WTC11 (cell line): Measurements from ENCODE around the gene RASGRF2. TPM values are rescaled to one million over a fixed set of nuclear protein-coding genes. Genes with fewer than 3 reads are reported as not detected.

ENCODE experiments used
- ATAC-seq: fragments of 200-7000 bp; cut with Tn5 transposase; 2 replicates; pipeline ENCODE4 v1.10.0; 2021; ENCODE audit warnings: mild to moderate bottlenecking, moderate library complexity
- CTCF ChIA-PET: fragments of 300-600 bp; sonication (Branson Sonifier 250); formaldehyde crosslinking; loops from one replicate; lab custom pipeline; 2021; ENCODE audit warnings: antibody characterized with exemption; lab: Charles Lee
- POLR2A ChIA-PET: fragments of 350-600 bp; sonication (Branson Sonifier 250); formaldehyde crosslinking; loops from one replicate; lab custom pipeline; 2021; ENCODE audit warnings: antibody characterized with exemption; lab: Charles Lee
- DNase-seq: peaks from one replicate; pipeline ENCODE4 v3.0.0; 2021; ENCODE audit warnings: low spot score
- H3K27ac Mint-ChIP-seq: 2 replicates; pipeline ENCODE4 v1.8.0; 2021; ENCODE audit warnings: mixed read lengths
- H3K27me3 Mint-ChIP-seq: 2 replicates; pipeline ENCODE4 v1.8.0; 2021; ENCODE audit warnings: low read depth, mild to moderate bottlenecking, moderate library complexity, mixed read lengths
- H3K36me3 Mint-ChIP-seq: 2 replicates; pipeline ENCODE4 v1.8.0; 2021; ENCODE audit warnings: mixed read lengths
- H3K4me1 Mint-ChIP-seq: 2 replicates; pipeline ENCODE4 v1.8.0; 2022; ENCODE audit warnings: mixed read lengths
- H3K4me3 Mint-ChIP-seq: 2 replicates; pipeline ENCODE4 v1.8.0; 2021; ENCODE audit warnings: mild to moderate bottlenecking, moderate library complexity, mixed read lengths
- H3K9me3 Mint-ChIP-seq: 2 replicates; pipeline ENCODE4 v1.8.0; 2021; ENCODE audit warnings: mixed read lengths
- AR ChIP-seq: fragments of 250-450 bp; sonication (Bioruptor Pico); IDR thresholded peaks from 2 replicates; pipeline ENCODE4 v1.9.0; 2021; ENCODE audit warnings: mild to moderate bottlenecking
- CBFB ChIP-seq: sonication (generic); formaldehyde crosslinking; IDR thresholded peaks from 2 replicates; pipeline ENCODE4 v1.8.1; 2022; ENCODE audit warnings: mild to moderate bottlenecking, low read depth, missing genetic modification reagents
- EMX1 ChIP-seq: fragments of 250-450 bp; sonication (Bioruptor Pico); IDR thresholded peaks from 2 replicates; pipeline ENCODE4 v1.8.0; 2021; ENCODE audit warnings: mild to moderate bottlenecking
- HMGXB4 ChIP-seq: sonication (generic); formaldehyde crosslinking; IDR thresholded peaks from 2 replicates; pipeline ENCODE4 v1.8.1; 2023; ENCODE audit warnings: mild to moderate bottlenecking, moderate library complexity, missing genetic modification reagents
- KAT7 ChIP-seq: sonication (generic); formaldehyde crosslinking; IDR thresholded peaks from 2 replicates; pipeline ENCODE4 v1.8.1; 2023; ENCODE audit warnings: missing genetic modification reagents, mild to moderate bottlenecking, borderline replicate concordance
- MAX ChIP-seq: sonication (generic); formaldehyde crosslinking; IDR thresholded peaks from 2 replicates; pipeline ENCODE4 v1.8.0; 2022; ENCODE audit warnings: mild to moderate bottlenecking, missing genetic modification reagents
- MXD4 ChIP-seq: fragments of 250-450 bp; sonication (Bioruptor Pico); IDR thresholded peaks from 2 replicates; pipeline ENCODE4 v1.8.0; 2021; ENCODE audit warnings: mild to moderate bottlenecking, moderate library complexity, borderline replicate concordance
- NFE2L1 ChIP-seq: sonication (generic); formaldehyde crosslinking; IDR thresholded peaks from 2 replicates; pipeline ENCODE4 v1.8.1; 2023; ENCODE audit warnings: missing genetic modification reagents
- NFYB ChIP-seq: sonication (generic); formaldehyde crosslinking; conservative IDR thresholded peaks from 2 replicates; pipeline ENCODE4 v1.8.0; 2022; ENCODE audit warnings: low read depth, missing genetic modification reagents
- PRDM15 ChIP-seq: sonication (generic); formaldehyde crosslinking; IDR thresholded peaks from 2 replicates; pipeline ENCODE4 v1.8.0; 2022; ENCODE audit warnings: missing genetic modification reagents
- RELA ChIP-seq: sonication (generic); formaldehyde crosslinking; IDR thresholded peaks from 2 replicates; pipeline ENCODE4 v1.8.1; 2022; ENCODE audit warnings: missing genetic modification reagents, mild to moderate bottlenecking, borderline replicate concordance
- SOX15 ChIP-seq: fragments of 250-450 bp; sonication (Bioruptor Pico); IDR thresholded peaks from 2 replicates; pipeline ENCODE4 v1.9.0; 2021; ENCODE audit warnings: mild to moderate bottlenecking
- ZNF121 ChIP-seq: sonication (generic); formaldehyde crosslinking; IDR thresholded peaks from 2 replicates; pipeline ENCODE4 v1.8.0; 2023; ENCODE audit warnings: missing genetic modification reagents
- ZNF232 ChIP-seq: sonication (generic); formaldehyde crosslinking; IDR thresholded peaks from 2 replicates; pipeline ENCODE4 v1.8.0; 2022; ENCODE audit warnings: mild to moderate bottlenecking, missing genetic modification reagents
- ZNF317 ChIP-seq: sonication (generic); formaldehyde crosslinking; IDR thresholded peaks from 2 replicates; pipeline ENCODE4 v1.8.1; 2023; ENCODE audit warnings: low read depth, mild to moderate bottlenecking, moderate library complexity, missing genetic modification reagents, borderline replicate concordance
- ZNF423 ChIP-seq: fragments of 250-450 bp; sonication (Bioruptor Pico); IDR thresholded peaks from 2 replicates; pipeline ENCODE4 v2.1.2; 2022; ENCODE audit warnings: mild to moderate bottlenecking, moderate library complexity
- total RNA-seq: library from RNA; stranded (reverse); gene quantifications from 3 replicates; pipeline ENCODE4 v1.2.3, GENCODE V29; 2021
- TF ChIP-seq, protein P1 (sequence below): sonication (generic); formaldehyde crosslinking; IDR thresholded peaks from 2 replicates; pipeline ENCODE4 v1.8.1; 2022; ENCODE audit warnings: low read depth, missing genetic modification reagents, borderline replicate concordance

Gene RASGRF2
- total RNA-seq, 1 experiment from 2014 or later, result 17.6 TPM

GRCh38 chr5:81167078-81167477, 206.9 kb downstream of the RASGRF2 start:
- ATAC-seq, result no peak
- TF ChIP-seq PRDM15 (CRISPR knock-in tag) (no peak), ZNF317 (CRISPR knock-in tag) (no peak), AR (no peak), EMX1 (CRISPR knock-in tag) (no peak), MXD4 (CRISPR knock-in tag) (no peak), ZNF423 (CRISPR knock-in tag) (no peak), RELA (CRISPR knock-in tag) (no peak), SOX15 (CRISPR knock-in tag) (no peak), NFYB (CRISPR knock-in tag) (no peak), NFE2L1 (no peak), HMGXB4 (CRISPR knock-in tag) (no peak), ZNF232 (CRISPR knock-in tag) (no peak), CBFB (CRISPR knock-in tag) (no peak), ZNF121 (CRISPR knock-in tag) (no peak), MAX (CRISPR knock-in tag) (no peak), KAT7 (CRISPR knock-in tag) (no peak)
- TF ChIP-seq, protein P1, sequence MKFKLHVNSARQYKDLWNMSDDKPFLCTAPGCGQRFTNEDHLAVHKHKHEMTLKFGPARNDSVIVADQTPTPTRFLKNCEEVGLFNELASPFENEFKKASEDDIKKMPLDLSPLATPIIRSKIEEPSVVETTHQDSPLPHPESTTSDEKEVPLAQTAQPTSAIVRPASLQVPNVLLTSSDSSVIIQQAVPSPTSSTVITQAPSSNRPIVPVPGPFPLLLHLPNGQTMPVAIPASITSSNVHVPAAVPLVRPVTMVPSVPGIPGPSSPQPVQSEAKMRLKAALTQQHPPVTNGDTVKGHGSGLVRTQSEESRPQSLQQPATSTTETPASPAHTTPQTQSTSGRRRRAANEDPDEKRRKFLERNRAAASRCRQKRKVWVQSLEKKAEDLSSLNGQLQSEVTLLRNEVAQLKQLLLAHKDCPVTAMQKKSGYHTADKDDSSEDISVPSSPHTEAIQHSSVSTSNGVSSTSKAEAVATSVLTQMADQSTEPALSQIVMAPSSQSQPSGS (CRISPR knock-in tag), result no peak
- CTCF ChIA-PET, result interaction anchor here (1.1 to 2.0 kb wide), 3 partner anchors 15 to 455 kb away, joined by 3 to 5 read pairs (median 4); no protein-coding TSS in a partner anchor
- POLR2A ChIA-PET, result no interaction called here
- peaks cover 5% of the 10 kb centered on the region for H3K4me1 Mint-ChIP-seq
- H3K27ac Mint-ChIP-seq, result peak overlapping the region; percentile 4; the same call in 1 of the 2 replicates
- no peaks in the 10 kb centered on the region for H3K9me3 Mint-ChIP-seq
- H3K36me3 Mint-ChIP-seq, result no peaks in the 10 kb centered on the region
- H3K27me3 Mint-ChIP-seq, result no peaks in the 10 kb centered on the region
- DNase-seq, result no peak
- H3K4me3 Mint-ChIP-seq, result no peak overlapping the region
